Type B pancreatic cell (in vitro differentiated cells): ENCODE data around the gene GLIS1. TPM values are rescaled to one million over a fixed set of nuclear protein-coding genes. Genes with fewer than 3 reads are reported as not detected.

Experiments
- DNase-seq: peaks from one replicate; pipeline ENCODE4 v3.0.0; 2021; ENCODE audit warnings: mixed read lengths; ENCODE audit not compliant: unreplicated experiment; ENCODE audit errors: extremely low spot score
- H3K27ac Mint-ChIP-seq: 2 replicates; pipeline ENCODE4 v1.8.0; 2021; ENCODE audit warnings: mild to moderate bottlenecking, mixed read lengths
- H3K27me3 Mint-ChIP-seq: 2 replicates; pipeline ENCODE4 v1.8.0; 2021; ENCODE audit warnings: mixed read lengths
- H3K36me3 Mint-ChIP-seq: 2 replicates; pipeline ENCODE4 v1.8.0; 2021; ENCODE audit warnings: mixed read lengths
- H3K4me1 Mint-ChIP-seq: one replicate; pipeline ENCODE4 v1.8.0; 2021; ENCODE audit warnings: mixed read lengths; ENCODE audit not compliant: unreplicated experiment
- H3K4me3 Mint-ChIP-seq: 2 replicates; pipeline ENCODE4 v1.8.0; 2021; ENCODE audit warnings: mild to moderate bottlenecking, mixed read lengths
- H3K9me3 Mint-ChIP-seq: 2 replicates; pipeline ENCODE4 v1.8.0; 2021; ENCODE audit warnings: mixed read lengths
- total RNA-seq: library from RNA; stranded (reverse); gene quantifications from 2 replicates; pipeline ENCODE4 v1.2.1, GENCODE V29; 2021; ENCODE audit warnings: low replicate concordance
- TF ChIP-seq, protein P1 (sequence below): fragments of 200-600 bp; sonication (generic); conservative IDR thresholded peaks from 2 replicates; pipeline ENCODE4 v1.5.0; 2021; ENCODE audit warnings: antibody characterized with exemption, mild to moderate bottlenecking

GLIS1 gene
- total RNA-seq, 1 donor from 2014 or later: 2.1 TPM

DNA sequence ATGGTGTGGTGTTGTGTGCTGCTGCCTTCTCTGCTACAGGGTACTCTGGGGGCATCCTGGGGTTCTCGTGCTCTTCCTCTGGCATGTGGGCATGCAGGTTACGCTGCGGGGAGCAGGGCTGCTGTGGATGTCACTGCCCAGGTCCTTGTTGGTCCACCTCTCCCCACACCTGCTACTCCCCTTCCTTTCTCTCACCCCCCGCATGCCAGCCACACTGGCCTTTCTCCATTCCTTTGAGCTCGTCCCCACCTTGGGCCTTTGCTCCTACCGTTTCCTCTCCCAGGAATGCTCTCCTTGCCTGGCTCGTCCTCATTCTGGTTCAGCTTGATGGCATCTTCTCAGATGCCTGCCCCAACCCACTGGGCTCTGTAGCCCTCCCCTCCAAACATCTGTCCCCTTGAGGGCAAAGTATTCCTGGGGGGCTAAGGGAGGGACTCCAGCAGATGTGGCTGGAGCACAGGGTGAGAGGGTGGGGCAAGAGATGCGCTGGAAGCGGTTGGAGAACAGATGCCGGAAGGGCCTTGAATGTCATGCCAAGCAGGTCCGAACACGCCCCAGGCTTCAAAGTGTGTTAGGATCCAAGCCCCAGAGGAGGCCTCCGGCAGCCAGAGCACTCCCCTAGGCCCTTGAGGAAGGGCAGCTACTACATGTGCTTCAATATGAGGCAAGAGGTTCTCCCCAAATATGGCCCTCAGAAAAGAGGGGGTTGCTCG, 256.4 kb downstream of the GLIS1 start:
- no peak for DNase-seq
- Mint-ChIP-seq H3K36me3 (no peaks in the 10 kb centered on the region), H3K27me3 (peaks cover 34% of the 10 kb centered on the region), H3K4me1 (peaks cover 5% of the 10 kb centered on the region), H3K9me3 (no peaks in the 10 kb centered on the region), H3K4me3 (no peak overlapping the region), H3K27ac (no peak overlapping the region)
- TF ChIP-seq, protein P1, sequence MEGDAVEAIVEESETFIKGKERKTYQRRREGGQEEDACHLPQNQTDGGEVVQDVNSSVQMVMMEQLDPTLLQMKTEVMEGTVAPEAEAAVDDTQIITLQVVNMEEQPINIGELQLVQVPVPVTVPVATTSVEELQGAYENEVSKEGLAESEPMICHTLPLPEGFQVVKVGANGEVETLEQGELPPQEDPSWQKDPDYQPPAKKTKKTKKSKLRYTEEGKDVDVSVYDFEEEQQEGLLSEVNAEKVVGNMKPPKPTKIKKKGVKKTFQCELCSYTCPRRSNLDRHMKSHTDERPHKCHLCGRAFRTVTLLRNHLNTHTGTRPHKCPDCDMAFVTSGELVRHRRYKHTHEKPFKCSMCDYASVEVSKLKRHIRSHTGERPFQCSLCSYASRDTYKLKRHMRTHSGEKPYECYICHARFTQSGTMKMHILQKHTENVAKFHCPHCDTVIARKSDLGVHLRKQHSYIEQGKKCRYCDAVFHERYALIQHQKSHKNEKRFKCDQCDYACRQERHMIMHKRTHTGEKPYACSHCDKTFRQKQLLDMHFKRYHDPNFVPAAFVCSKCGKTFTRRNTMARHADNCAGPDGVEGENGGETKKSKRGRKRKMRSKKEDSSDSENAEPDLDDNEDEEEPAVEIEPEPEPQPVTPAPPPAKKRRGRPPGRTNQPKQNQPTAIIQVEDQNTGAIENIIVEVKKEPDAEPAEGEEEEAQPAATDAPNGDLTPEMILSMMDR: no peak

DNA sequence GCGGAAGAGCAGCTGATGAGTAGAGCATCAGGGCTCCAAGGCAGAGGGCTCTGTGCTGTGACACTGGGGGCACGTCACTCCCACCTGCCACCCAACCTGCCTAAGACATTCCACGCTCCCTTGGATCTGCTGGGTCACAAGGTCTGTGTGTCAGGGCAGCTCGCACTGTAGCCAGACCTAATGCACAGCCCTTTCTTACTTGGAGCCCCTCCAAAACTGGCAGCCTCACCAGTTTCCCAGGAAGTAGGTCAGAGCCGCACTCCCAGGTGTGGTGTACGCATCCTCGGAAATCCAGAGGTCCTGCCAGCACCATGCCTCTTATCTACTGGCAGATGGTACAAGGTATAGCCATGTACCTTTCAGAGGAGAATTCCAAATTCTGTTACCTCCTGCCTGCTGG, 257.5 kb downstream of the GLIS1 start:
- TF ChIP-seq, protein P1: no peak
- Mint-ChIP-seq H3K9me3 (no peaks in the 10 kb centered on the region), H3K27me3 (peaks cover 28% of the 10 kb centered on the region), H3K4me1 (peaks cover 5% of the 10 kb centered on the region), H3K36me3 (no peaks in the 10 kb centered on the region), H3K27ac (no peak overlapping the region), H3K4me3 (no peak overlapping the region)
- no peak for DNase-seq

- TF ChIP-seq, protein P1: no peak
- H3K36me3 Mint-ChIP-seq: no peaks in the 10 kb centered on the region
- peaks cover 11% of the 10 kb centered on the region for H3K4me1 Mint-ChIP-seq
- no peak overlapping the region for H3K4me3 Mint-ChIP-seq
- no peak overlapping the region for H3K27ac Mint-ChIP-seq
- no peaks in the 10 kb centered on the region for H3K9me3 Mint-ChIP-seq
- H3K27me3 Mint-ChIP-seq: peaks cover 32% of the 10 kb centered on the region
- DNase-seq: no peak
These were observed 258.3 kb downstream of the GLIS1 start for GRCh38 chr1:53480678-53481077.

GRCh38 chr1:53478502-53478818, 260.5 kb downstream of the GLIS1 start:
- peaks cover 22% of the 10 kb centered on the region for H3K27me3 Mint-ChIP-seq

DNA sequence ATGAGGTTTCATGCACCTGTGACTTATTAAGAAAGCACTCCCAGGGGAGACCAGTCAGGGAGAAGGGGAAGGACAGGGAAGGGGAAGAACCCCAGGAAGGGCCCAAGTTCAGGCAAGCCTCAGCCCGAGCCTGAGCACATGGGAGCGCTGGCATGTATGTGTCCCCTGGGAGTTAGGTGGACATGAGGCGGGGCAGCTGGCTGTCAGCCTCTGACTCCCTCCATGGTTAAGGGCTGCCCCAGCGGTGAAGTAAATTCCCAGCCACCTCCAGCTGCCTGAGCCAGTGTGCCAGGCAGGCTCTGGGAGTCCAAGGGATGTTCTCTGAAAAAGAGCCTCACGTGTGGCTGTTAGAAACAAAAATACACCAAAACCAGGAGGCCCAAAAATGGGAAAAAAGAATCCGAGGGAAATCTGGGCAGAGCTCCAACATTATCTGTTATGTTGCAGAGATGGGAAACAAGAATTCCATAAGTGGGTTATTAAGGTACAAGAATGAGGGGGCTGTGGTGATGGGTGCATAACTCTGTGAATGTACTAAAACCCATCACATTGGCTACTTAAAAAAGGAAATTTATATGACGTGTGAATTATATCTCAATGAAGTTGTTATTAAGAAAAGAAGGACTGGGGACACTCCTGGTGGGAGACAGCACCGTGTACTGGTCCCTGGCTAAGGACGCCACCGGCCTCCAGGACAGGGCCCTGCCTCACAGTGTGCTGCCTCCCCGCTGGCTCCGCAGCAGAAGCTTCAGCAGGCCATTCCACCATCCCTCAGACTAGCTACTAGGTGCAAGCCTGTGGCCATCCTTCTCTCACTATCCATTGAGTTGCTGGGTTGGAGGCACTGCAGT, 261.1 kb downstream of the GLIS1 start:
- DNase-seq: no peak
- no peaks in the 10 kb centered on the region for H3K36me3 Mint-ChIP-seq
- H3K4me3 Mint-ChIP-seq: no peak overlapping the region
- H3K4me1 Mint-ChIP-seq: peaks cover 7% of the 10 kb centered on the region
- TF ChIP-seq, protein P1: no peak
- H3K27ac Mint-ChIP-seq: no peak overlapping the region
- H3K9me3 Mint-ChIP-seq: no peaks in the 10 kb centered on the region
- H3K27me3 Mint-ChIP-seq: peaks cover 22% of the 10 kb centered on the region

More at GRCh38 chr1:53478502-53478818, 260.5 kb downstream of the GLIS1 start:
- DNase-seq: no peak
- peaks cover 7% of the 10 kb centered on the region for H3K4me1 Mint-ChIP-seq
- no peak overlapping the region for H3K27ac Mint-ChIP-seq
- no peak overlapping the region for H3K4me3 Mint-ChIP-seq
- TF ChIP-seq, protein P1: no peak
- no peaks in the 10 kb centered on the region for H3K9me3 Mint-ChIP-seq
- no peaks in the 10 kb centered on the region for H3K36me3 Mint-ChIP-seq
